K562 (cell line): Measurements from ENCODE around the gene RYR1.

Experiments used
- KDM5B ChIP-seq: fragments of 200-600 bp; sonication (generic); IDR thresholded peaks from 2 replicates; pipeline ENCODE4 v1.6.1; 2012; ENCODE audit warnings: low read depth, mild to moderate bottlenecking, moderate library complexity, low read length, control low read depth, inconsistent platforms; ENCODE audit not compliant: insufficient replicate concordance
- POLR2A ChIP-seq: fragments of 450-650 bp; conservative IDR thresholded peaks from 2 replicates; pipeline ENCODE4 v1.6.1; 2016
- POLR2AphosphoS5 ChIP-seq: IDR thresholded peaks from 2 replicates; pipeline ENCODE4 v1.6.1; 2011; ENCODE audit warnings: mild to moderate bottlenecking, low read depth, low read length, moderate library complexity; ENCODE audit not compliant: control insufficient read depth, insufficient read depth
- RBBP5 ChIP-seq: fragments of 200-600 bp; sonication (generic); IDR thresholded peaks from 2 replicates; pipeline ENCODE4 v1.6.1; 2012; ENCODE audit warnings: borderline replicate concordance, mild to moderate bottlenecking, low read length, control low read depth, inconsistent platforms; ENCODE audit not compliant: insufficient read depth, poor library complexity, severe bottlenecking
- SREBF2 ChIP-seq: sonication (generic); formaldehyde crosslinking; IDR thresholded peaks from 2 replicates; pipeline ENCODE4 v1.4.0; 2020; ENCODE audit warnings: mild to moderate bottlenecking, missing genetic modification reagents
- TAF1 ChIP-seq: IDR thresholded peaks from 2 replicates; pipeline ENCODE4 v1.6.1; 2011; ENCODE audit warnings: mild to moderate bottlenecking, low read length, moderate library complexity; ENCODE audit not compliant: insufficient read depth, control insufficient read depth, severe bottlenecking; ENCODE audit errors: extremely low read depth
- TAF7 ChIP-seq: fragments of 450-650 bp; IDR thresholded peaks from 2 replicates; pipeline ENCODE4 v1.6.1; 2016; ENCODE audit warnings: missing genetic modification characterization, missing compliant biosample characterization

DNA sequence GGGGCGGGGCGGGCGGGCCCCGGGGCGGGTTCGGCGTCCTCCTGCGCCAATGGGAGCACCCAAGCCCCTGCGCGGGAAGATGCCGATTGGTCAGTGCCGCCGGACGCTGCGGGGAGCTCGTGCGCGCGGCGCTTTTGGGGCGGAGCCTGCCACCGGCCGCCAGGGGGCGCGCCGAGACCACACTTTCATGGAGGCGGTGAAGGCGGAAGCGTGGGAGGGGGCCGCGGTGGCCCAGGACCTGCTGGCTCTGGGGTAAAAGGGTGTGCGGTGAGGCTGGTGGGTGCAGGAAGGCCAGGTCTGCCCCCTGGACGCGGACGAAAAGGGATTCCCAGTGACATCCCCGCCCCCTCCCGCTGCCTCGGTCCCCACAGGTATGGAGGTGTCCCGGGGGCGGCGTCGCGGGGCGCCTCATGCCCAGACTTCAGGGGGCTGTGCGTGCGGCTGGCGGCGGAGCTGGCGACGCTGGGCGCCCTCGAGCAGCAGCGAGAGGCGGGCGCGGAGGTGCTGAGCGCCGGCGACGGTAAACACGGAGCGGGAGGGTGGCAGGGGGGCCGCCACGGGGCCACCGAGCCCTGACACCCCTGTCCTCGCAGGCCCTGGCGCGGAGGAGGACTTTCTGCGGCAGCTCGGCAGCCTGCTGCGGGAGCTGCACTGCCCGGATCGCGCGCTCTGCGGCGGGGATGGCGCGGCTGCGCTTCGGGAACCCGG, 30.4 kb upstream of the RYR1 start, which contains the start of gene FAM98C:
- TF ChIP-seq SREBF2 (CRISPR knock-in tag) (no peak), RBBP5 (peak; percentile 67), POLR2A (peak; percentile 69), TAF1 (peak; percentile 53), TAF7 (tag) (no peak), POLR2AphosphoS5 (0 out of 2 replicates have a peak, but pooled peaks have one; percentile 26), KDM5B (peak; percentile 5)
